SK-N-SH (cell line): ENCODE measurements around the gene NREP.

Source experiments
- CTCF ChIP-seq: fragments of 200-600 bp; sonication (generic); IDR thresholded peaks from 2 replicates; pipeline ENCODE4 v1.6.1; 2017; ENCODE audit warnings: antibody characterized with exemption, mild to moderate bottlenecking, moderate library complexity
- EZH2phosphoT487 ChIP-seq: fragments of 200-600 bp; sonication (generic); IDR thresholded peaks from 2 replicates; pipeline ENCODE4 v1.6.1; 2017; ENCODE audit warnings: low read depth, mixed run types, mild to moderate bottlenecking, antibody characterized with exemption, moderate library complexity, borderline replicate concordance
- POLR2AphosphoS5 ChIP-seq: IDR thresholded peaks from 2 replicates; pipeline ENCODE4 v1.6.1; 2012; ENCODE audit warnings: low read depth, low read length

GRCh38 chr5:111738118-111738517 lies 18.9 kb downstream of the NREP start:
- TF ChIP-seq POLR2AphosphoS5, result no peak
- TF ChIP-seq CTCF, result no peak
- no peak for TF ChIP-seq EZH2phosphoT487
